HG02623 (cell line): ENCODE data around the gene TATDN2.
A peak's percentile ranks its signal among the peaks of the same experiment; 100 is the strongest.
"Not testable (repeated sequence)": the region's sequence is repeated elsewhere in the genome, so short reads cannot be mapped to it uniquely, and the experiment has no call there.

Experiments used
- ATAC-seq: cut with Tn5 transposase; IDR thresholded peaks from one replicate; pipeline ENCODE4 v1.9.1; 2021; ENCODE audit warnings: moderate library complexity; ENCODE audit not compliant: unreplicated experiment

TATDN2 gene

DNA sequence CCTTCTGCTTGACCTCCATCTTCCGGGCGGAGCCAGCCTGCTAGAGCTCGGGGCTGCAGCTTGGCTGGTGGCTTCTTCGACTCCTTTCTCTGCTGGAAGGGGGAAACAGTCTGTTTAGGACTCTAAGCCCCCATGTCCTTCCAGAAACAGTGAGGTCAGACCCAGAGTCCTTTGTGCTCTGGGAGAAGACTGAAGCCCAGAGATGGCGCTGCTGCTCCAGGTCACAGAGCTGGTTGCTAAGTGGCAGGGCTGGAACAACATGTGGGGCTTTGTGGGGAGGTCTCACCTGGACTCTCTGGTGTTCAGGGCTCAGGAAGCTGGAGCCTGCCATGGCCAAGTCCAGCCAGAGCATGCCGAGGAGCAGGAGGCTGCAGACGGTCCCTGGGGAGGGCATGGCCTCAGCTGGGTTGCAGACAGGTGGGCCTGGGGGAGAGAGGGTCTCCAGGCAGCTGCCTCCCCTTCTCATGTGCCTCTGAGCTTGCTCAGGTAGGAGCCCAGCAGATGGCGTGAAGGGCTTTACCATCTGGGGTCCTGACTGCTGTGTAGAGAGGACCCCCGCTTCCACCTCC, 41.6 kb downstream of the TATDN2 start:
- no peak for ATAC-seq

GRCh38 chr3:10290481-10291176, 42.4 kb downstream of the TATDN2 start:
- no peak for ATAC-seq

- no peak for ATAC-seq
Observed at GRCh38 chr3:10291641-10292040, 43.4 kb downstream of the TATDN2 start.

- no peak for ATAC-seq
Observed at GRCh38 chr3:10292505-10293419, 44.5 kb downstream of the TATDN2 start, which contains the start of gene GHRL. Gene GHRL (minus strand): TSS chr3:10292947. CDS start chr3:10290180, 2,767 bp downstream.

DNA sequence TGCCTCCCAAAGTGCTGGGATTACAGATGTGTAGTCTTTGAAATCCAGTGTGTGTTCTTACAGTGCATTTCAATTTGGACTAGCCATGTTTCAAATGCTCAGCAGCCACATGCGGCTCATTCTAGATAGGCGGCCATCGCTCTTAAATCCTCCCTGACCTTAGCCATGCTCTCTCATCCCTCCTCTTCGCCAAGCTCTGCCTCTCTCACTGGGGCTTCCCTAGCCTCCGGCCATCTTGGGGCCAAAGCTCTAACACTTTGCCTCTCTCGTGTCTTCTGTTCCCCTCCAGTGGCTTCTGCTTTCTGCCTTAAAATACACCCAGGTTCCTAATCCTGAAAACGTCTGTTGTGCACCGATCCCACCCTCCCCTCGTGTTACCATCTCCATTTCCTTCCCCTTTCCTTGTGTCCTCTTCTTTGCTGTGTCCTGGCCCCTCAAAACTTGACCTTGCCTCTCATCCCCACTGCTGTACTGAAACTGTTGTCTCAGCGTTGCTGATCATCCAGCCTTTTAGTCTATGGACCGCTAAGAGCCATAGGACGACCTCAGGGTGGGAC, 45.8 kb downstream of the TATDN2 start:
- no peak for ATAC-seq

GRCh38 chr3:10298064-10298463, 49.8 kb downstream of the TATDN2 start:
- not testable (repeated sequence) for ATAC-seq

- no peak for ATAC-seq
Observed at GRCh38 chr3:10299175-10299574, 50.9 kb downstream of the TATDN2 start.

DNA sequence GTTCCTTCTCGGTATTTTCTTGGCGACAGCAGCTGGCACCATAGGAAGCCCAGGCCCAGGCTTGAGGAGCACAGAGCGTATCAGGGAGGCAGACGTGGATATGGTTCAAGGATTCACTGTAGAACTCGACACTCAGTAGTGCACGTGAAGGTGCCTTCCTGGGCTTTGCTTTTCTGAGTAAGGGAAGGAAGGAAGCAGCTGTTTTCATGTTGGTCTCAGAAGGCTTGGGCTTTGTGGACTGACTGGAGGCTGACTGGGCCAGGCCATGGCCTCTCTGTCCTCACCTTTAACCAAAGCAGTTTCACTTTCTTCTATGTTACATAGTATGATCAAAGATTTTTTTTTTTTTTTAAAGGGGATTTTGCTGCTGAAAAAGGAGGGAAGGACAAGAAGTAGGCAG, 51.4 kb downstream of the TATDN2 start:
- peak; percentile 46 for ATAC-seq

- ATAC-seq = peak; percentile 13
Observed at GRCh38 chr3:10300087-10300486, 51.8 kb downstream of the TATDN2 start.

- no peak for ATAC-seq
Observed at GRCh38 chr3:10303105-10303504, 54.8 kb downstream of the TATDN2 start.

DNA sequence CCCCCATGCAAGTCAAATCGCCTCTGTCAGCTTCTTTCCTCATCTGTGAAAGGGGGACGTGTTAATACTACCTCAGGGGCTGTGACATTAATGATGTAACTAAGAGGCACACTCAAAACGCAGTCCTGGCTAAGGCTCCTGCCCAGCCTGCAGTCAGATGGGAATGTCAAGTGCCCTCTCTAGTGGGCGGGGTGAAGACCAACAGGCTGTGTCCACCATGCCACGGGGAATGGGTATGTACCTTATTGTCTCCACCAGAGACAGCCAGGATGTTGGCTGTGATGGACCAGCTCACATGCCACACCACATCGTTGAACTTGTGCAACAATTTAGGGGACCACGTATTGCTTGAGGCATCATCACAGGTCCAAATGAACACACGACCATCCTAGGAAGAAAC, 55.5 kb downstream of the TATDN2 start:
- no peak for ATAC-seq

- no peak for ATAC-seq
Observed at GRCh38 chr3:10304905-10305304, 56.6 kb downstream of the TATDN2 start.

DNA sequence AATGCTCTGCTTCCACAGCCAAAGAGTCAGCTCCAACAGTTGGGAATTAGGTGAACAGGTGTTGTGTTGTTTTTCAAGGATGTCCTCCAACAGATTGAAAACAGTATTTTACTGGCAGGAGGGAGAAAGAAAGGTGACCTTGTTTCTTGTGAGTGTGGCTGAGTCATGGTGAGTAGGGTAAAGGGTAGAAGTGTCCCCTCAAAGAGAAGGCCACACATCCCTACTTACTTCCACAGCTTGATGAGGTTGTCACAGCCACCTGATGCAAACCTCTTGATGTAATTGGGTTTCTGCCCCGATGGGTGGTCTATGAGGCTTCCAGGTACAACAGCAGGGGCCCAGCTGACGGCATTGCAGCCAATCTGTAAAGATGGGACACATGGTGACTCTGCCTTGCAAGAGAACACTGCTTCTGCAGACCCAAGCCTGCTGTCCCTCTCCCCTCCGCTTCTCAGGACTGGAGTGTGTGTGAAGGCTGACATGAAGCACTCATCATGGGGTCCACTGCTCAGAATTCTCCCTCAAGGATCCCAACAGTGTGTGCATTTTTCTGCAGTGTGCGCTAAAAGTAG, 57.2 kb downstream of the TATDN2 start:
- no peak for ATAC-seq

GRCh38 chr3:10306156-10306555, 57.9 kb downstream of the TATDN2 start:
- ATAC-seq = no peak

DNA sequence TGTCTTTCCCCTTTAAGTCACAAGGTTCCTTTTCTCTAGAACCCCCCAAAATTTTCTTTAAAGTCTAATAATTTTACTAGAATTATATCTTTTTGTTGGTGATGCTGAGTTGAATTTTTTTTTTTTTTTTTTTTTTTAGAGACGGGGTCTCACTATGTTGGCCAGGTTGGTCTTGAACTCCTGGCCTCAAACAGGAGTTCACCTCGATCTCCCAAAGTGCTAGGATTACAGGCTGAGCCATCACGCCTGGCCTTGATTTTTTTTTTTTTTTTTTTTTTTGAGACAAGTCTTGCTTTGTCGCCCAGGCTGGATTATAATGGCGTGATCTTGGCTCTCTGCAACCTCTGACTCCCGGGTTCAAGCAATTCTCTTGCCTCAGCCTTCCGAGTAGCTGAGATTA, 60.4 kb downstream of the TATDN2 start:
- ATAC-seq = no peak

GRCh38 chr3:10309736-10310135, 61.5 kb downstream of the TATDN2 start:
- no peak for ATAC-seq

- no peak for ATAC-seq
Observed at GRCh38 chr3:10310578-10310977, 62.3 kb downstream of the TATDN2 start.

DNA sequence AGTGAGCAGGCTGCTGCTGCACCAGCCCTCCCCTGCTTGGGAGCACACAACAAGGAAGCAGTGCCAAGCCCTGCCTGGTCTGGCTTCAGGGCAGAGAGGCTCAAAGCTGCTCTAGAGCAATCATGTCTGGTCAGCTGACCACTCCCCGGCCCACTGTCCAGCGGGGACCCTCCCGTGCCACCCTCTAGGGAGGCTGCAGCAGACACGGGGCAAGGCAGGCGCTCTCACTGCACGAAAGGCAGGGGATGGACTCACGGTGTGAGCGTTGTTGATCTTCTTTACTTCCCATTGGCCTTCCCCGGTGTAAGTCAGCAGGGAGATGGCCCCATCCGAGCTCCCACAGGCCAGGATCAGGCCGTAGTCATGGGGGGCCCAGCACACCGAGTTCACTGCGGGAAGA, 63.5 kb downstream of the TATDN2 start:
- no peak for ATAC-seq

DNA sequence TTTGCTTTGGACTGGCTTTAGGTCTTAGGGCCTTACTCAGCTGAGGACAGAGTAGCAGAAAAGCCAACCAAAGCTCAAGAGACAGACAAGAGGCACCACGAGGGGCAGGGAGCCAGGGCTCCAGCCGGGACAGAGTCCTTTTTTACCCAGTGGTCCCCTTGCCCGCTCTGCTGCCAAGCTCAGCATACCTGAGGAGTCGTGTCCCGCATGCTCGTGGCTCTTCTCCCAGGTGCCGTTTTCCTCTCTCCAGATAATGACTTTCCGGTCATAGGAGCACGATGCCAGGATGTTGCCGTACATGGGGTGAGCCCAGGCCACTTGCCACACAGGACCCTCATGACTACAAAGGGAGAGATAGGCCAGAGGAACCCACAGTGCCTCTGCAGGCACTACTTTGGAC, 64.1 kb downstream of the TATDN2 start:
- no peak for ATAC-seq

GRCh38 chr3:10312861-10313260, 64.6 kb downstream of the TATDN2 start:
- no peak for ATAC-seq

- ATAC-seq = no peak
Observed at GRCh38 chr3:10315101-10315500, 66.8 kb downstream of the TATDN2 start.
